ENCODE data around the gene ENGASE.

ENGASE gene

DNA sequence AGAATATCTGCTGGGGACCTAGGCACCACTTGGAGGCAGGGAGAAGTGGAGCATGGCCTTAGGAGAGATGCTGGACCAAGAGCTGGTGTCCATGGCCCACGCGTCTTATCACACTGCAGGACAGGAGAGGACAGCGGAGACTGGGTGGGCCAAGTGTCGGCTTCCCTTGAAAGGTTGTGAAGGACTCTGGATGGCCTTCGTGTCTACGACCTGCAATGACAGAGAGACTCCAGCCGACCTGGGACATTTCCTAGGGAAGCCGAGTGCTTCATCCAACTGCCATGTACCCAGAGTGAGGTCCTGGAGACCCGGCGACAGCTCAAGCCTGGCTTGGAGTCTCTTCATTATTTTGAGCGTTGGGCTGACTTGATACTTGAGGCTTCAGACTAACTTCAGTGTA is 30.2 kb upstream of the ENGASE start:
- Mint-ChIP-seq H3K27ac (no peak overlapping the region), H3K9me3 (peaks cover 7% of the 10 kb centered on the region), H3K4me1 (no peaks in the 10 kb centered on the region), H3K27me3 (peaks cover 22% of the 10 kb centered on the region), H3K36me3 (no peaks in the 10 kb centered on the region), H3K4me3 (no peak overlapping the region)
- CTCF ChIA-PET, result interaction anchor here (0.9 to 3.2 kb wide), 8 partner anchors 11 to 348 kb away, joined by 3 to 28 read pairs (median 4); no protein-coding TSS in a partner anchor
- DNase-seq, result no peak

DNA sequence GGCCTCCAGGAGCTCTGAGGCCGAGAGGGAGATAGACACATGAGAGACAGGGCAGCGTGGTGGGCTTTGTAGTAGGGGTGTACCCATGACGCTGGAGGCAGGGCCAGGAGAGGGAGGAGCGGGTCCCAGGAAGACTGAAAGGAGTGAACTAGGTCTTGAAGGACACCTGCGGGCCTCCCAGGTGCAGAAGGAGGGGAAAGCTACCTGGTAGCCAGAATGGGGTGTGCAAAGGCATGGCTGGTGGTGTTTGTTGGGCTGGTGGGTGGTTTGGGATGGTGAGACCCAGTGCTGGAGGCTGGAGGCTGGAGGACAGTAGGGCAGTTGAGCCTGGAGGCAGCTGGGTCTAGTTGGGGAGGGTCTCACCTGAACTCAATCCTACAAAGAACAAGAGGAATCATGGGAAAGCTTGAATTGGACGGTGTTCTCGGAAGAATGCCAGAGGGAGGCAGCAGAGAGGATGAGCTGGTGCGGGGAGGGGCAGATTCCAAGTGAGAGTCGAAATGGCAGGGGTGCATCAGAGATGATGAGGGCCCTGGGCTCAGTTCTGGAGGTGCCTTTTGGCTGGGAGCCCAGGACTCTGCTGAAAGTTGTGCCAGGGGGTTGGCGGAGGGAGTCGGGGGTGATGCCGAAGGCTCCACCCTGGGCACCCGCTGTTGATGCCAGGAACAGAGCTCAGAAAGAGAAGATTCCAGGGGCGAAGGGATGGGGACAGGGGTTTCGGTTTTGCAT is 29.5 kb upstream of the ENGASE start:
- CTCF ChIA-PET, result interaction anchor here (0.7 to 3.2 kb wide), 21 partner anchors 9 to 736 kb away, joined by 3 to 28 read pairs (median 4); partner anchors contain the start of gene ENGASE
- peaks cover 7% of the 10 kb centered on the region for H3K9me3 Mint-ChIP-seq
- peaks cover 22% of the 10 kb centered on the region for H3K27me3 Mint-ChIP-seq
- no peaks in the 10 kb centered on the region for H3K36me3 Mint-ChIP-seq
- H3K27ac Mint-ChIP-seq, result no peak overlapping the region
- no peaks in the 10 kb centered on the region for H3K4me1 Mint-ChIP-seq
- no peak overlapping the region for H3K4me3 Mint-ChIP-seq
- DNase-seq, result no peak

DNA sequence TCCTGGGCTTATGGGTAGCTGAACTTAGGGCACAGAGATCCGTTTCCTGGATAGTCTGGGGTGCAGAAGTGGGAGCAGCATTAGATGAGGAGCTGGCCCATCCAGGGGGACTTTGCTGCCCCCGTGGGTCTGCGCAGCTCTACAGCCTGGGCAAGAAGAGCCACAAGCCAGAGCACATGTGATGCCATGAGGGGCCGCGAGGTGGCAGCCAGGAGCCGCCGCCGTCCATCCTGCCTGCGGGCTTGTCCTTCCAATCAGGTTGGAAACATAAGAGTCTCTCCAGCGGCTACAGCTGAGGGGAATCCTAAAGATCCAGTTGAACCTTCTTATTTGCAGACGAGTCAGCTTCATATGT is 28.8 kb upstream of the ENGASE start:
- Mint-ChIP-seq H3K9me3 (peaks cover 7% of the 10 kb centered on the region), H3K4me3 (no peak overlapping the region), H3K36me3 (no peaks in the 10 kb centered on the region), H3K4me1 (no peaks in the 10 kb centered on the region), H3K27me3 (peaks cover 22% of the 10 kb centered on the region), H3K27ac (no peak overlapping the region)
- CTCF ChIA-PET, result interaction anchor here (0.7 to 3.2 kb wide), 18 partner anchors 8 to 737 kb away, joined by 3 to 28 read pairs (median 4); partner anchors contain the start of gene ENGASE
- DNase-seq, result peak; percentile 74

DNA sequence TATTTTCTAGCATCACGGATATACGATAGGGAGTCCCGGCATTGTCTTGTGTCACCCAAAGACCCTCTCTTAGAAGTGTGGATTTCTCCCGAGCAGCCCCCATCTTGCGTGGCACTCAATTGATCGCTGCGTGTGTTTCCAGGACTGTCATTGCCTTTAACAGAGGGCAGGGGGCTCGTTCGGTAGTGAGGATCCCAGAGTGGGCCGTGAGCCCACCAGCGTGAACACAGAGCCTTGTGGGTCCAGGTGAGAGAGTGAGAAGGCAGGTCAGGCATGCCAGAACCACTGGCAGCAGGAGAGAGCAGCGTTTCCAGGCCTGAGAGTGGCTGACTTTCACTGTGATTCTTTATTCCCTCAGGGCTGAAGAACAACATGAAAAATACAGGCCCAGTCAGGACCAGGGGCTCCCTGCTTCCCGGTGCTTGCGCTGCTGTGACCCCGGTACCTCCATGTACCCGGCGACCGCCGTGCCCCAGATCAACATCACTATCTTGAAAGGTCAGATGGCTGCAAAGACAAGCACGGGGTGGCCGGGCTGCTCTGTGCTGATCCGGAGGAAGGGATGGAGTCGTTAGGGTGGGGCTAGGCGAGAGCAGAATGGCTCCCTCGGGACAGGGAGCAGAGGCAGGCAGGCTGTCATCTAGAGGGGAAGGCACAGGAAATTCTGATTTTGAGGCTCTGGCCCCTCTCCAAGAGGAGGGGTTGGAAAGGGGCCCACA is 28.3 kb upstream of the ENGASE start:
- peaks cover 22% of the 10 kb centered on the region for H3K27me3 Mint-ChIP-seq
- peaks cover 7% of the 10 kb centered on the region for H3K9me3 Mint-ChIP-seq
- no peaks in the 10 kb centered on the region for H3K4me1 Mint-ChIP-seq
- H3K27ac Mint-ChIP-seq, result no peak overlapping the region
- no peak overlapping the region for H3K4me3 Mint-ChIP-seq
- no peak for DNase-seq
- CTCF ChIA-PET, result interaction anchor here (0.8 to 3.2 kb wide), 14 partner anchors 8 to 738 kb away, joined by 3 to 28 read pairs (median 5); partner anchors contain the start of gene ENGASE
- H3K36me3 Mint-ChIP-seq, result no peaks in the 10 kb centered on the region

DNA sequence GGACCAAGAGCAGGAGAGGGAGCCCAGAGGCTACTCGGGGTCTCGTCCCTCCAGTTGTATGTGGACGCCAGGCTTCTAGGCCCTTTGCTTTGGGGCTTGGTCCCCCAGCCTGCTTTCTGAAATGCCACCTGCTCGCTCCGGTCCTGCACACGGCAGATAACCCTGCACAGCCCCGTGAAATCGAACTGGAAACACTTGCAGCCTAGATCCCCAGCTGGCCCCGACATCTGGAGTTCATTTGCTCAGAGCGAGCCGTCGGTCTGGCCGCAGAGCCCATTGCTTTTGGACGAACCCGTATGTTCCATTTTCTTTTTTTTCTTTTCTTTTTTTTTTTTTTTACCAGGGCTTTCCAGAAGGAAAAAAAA is 27.7 kb upstream of the ENGASE start:
- Mint-ChIP-seq H3K9me3 (peaks cover 7% of the 10 kb centered on the region), H3K4me1 (no peaks in the 10 kb centered on the region), H3K27ac (no peak overlapping the region), H3K36me3 (no peaks in the 10 kb centered on the region), H3K4me3 (no peak overlapping the region), H3K27me3 (peaks cover 22% of the 10 kb centered on the region)
- CTCF ChIA-PET, result no interaction called here
- DNase-seq, result no peak

DNA sequence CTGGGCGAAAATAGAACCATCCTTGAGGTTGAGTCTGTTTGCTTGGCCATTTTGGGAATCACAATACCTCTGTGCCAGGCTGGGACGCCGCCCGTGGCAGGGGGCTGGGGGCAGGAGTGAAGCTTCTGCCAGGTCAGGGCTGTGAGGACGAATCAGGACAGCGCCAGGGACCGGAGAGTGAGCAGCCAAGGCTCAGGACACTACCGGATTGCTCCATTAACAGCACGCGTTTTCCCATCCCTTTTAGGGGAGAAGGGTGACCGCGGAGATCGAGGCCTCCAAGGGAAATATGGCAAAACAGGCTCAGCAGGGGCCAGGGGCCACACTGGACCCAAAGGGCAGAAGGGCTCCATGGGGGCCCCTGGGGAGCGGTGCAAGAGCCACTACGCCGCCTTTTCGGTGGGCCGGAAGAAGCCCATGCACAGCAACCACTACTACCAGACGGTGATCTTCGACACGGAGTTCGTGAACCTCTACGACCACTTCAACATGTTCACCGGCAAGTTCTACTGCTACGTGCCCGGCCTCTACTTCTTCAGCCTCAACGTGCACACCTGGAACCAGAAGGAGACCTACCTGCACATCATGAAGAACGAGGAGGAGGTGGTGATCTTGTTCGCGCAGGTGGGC is 27.2 kb upstream of the ENGASE start:
- H3K4me1 Mint-ChIP-seq, result no peaks in the 10 kb centered on the region
- H3K36me3 Mint-ChIP-seq, result no peaks in the 10 kb centered on the region
- peaks cover 7% of the 10 kb centered on the region for H3K9me3 Mint-ChIP-seq
- CTCF ChIA-PET, result interaction anchor here (0.9 kb wide), 1 partner anchor 38 kb away, joined by 3 read pairs; no protein-coding TSS in a partner anchor
- H3K27me3 Mint-ChIP-seq, result peaks cover 22% of the 10 kb centered on the region
- H3K4me3 Mint-ChIP-seq, result no peak overlapping the region
- H3K27ac Mint-ChIP-seq, result no peak overlapping the region
- no peak for DNase-seq

DNA sequence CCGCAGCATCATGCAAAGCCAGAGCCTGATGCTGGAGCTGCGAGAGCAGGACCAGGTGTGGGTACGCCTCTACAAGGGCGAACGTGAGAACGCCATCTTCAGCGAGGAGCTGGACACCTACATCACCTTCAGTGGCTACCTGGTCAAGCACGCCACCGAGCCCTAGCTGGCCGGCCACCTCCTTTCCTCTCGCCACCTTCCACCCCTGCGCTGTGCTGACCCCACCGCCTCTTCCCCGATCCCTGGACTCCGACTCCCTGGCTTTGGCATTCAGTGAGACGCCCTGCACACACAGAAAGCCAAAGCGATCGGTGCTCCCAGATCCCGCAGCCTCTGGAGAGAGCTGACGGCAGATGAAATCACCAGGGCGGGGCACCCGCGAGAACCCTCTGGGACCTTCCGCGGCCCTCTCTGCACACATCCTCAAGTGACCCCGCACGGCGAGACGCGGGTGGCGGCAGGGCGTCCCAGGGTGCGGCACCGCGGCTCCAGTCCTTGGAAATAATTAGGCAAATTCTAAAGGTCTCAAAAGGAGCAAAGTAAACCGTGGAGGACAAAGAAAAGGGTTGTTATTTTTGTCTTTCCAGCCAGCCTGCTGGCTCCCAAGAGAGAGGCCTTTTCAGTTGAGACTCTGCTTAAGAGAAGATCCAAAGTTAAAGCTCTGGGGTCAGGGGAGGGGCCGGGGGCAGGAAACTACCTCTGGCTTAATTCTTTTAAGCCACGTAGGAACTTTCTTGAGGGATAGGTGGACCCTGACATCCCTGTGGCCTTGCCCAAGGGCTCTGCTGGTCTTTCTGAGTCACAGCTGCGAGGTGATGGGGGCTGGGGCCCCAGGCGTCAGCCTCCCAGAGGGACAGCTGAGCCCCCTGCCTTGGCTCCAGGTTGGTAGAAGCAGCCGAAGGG is 26.4 kb upstream of the ENGASE start:
- Mint-ChIP-seq H3K9me3 (peaks cover 4% of the 10 kb centered on the region), H3K4me3 (no peak overlapping the region), H3K36me3 (no peaks in the 10 kb centered on the region), H3K27me3 (peaks cover 25% of the 10 kb centered on the region), H3K4me1 (no peaks in the 10 kb centered on the region), H3K27ac (no peak overlapping the region)
- no peak for DNase-seq
- CTCF ChIA-PET, result interaction anchor here (0.9 to 1.5 kb wide), 2 partner anchors 37 to 344 kb away, joined by 3 to 4 read pairs; no protein-coding TSS in a partner anchor

DNA sequence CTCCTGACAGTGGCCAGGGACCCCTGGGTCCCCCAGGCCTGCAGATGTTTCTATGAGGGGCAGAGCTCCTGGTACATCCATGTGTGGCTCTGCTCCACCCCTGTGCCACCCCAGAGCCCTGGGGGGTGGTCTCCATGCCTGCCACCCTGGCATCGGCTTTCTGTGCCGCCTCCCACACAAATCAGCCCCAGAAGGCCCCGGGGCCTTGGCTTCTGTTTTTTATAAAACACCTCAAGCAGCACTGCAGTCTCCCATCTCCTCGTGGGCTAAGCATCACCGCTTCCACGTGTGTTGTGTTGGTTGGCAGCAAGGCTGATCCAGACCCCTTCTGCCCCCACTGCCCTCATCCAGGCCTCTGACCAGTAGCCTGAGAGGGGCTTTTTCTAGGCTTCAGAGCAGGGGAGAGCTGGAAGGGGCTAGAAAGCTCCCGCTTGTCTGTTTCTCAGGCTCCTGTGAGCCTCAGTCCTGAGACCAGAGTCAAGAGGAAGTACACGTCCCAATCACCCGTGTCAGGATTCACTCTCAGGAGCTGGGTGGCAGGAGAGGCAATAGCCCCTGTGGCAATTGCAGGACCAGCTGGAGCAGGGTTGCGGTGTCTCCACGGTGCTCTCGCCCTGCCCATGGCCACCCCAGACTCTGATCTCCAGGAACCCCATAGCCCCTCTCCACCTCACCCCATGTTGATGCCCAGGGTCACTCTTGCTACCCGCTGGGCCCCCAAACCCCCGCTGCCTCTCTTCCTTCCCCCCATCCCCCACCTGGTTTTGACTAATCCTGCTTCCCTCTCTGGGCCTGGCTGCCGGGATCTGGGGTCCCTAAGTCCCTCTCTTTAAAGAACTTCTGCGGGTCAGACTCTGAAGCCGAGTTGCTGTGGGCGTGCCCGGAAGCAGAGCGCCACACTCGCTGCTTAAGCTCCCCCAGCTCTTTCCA is 25.5 kb upstream of the ENGASE start:
- no peak for DNase-seq
- H3K4me3 Mint-ChIP-seq, result no peak overlapping the region
- no peak overlapping the region for H3K27ac Mint-ChIP-seq
- CTCF ChIA-PET, result interaction anchor here (0.9 to 1.5 kb wide), 2 partner anchors 40 to 343 kb away, joined by 3 to 4 read pairs; no protein-coding TSS in a partner anchor
- peaks cover 26% of the 10 kb centered on the region for H3K27me3 Mint-ChIP-seq
- peaks cover 3% of the 10 kb centered on the region for H3K9me3 Mint-ChIP-seq
- H3K4me1 Mint-ChIP-seq, result no peaks in the 10 kb centered on the region
- peaks cover 2% of the 10 kb centered on the region for H3K36me3 Mint-ChIP-seq

DNA sequence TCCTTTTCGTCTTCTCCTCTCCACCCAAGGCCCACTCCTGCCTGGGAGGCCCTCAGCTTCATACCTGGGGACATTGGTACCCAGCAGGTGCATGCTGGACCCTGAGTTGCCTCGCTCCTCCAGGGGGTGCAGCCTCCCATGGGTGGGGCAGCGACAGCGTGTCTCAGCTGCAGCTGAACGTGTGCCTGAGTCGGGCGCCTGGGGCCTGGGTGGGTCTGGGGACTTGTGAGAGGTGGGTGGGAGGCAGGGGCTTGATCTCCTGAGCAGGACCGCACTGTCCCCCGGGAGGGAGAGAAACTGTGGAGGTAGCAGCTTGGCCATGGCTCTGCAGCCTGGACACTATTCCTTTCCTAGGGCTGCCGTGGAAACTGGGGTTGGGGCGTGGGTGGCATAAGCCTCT is 24.8 kb upstream of the ENGASE start:
- no peaks in the 10 kb centered on the region for H3K4me1 Mint-ChIP-seq
- H3K36me3 Mint-ChIP-seq, result peaks cover 2% of the 10 kb centered on the region
- H3K27ac Mint-ChIP-seq, result no peak overlapping the region
- no peak for DNase-seq
- H3K4me3 Mint-ChIP-seq, result no peak overlapping the region
- H3K27me3 Mint-ChIP-seq, result peaks cover 23% of the 10 kb centered on the region
- CTCF ChIA-PET, result interaction anchor here (1.0 to 1.5 kb wide), 2 partner anchors 25 to 343 kb away, joined by 3 to 4 read pairs; partner anchors contain the start of gene ENGASE
- peaks cover 5% of the 10 kb centered on the region for H3K9me3 Mint-ChIP-seq

DNA sequence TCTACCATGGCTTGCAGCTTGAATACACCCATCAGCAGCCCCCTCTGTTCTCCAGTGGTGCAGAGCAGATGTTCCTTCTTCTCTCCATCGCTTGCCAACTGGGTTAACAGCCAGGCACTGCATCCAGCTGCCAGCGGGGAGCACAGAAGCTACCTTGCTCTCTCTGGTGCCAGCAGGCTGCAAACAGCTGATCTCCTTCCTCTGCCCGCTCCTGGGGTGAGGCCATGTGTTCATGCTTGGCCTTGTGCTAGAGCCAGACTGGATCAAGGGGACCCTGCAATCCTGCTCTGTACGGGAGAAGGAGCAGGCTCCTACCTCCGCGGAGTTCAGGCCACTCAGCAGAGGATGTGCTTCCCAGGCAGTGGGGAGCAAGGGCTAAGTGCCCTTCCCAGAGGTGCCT is 24.1 kb upstream of the ENGASE start:
- Mint-ChIP-seq H3K36me3 (peaks cover 2% of the 10 kb centered on the region), H3K27me3 (peaks cover 19% of the 10 kb centered on the region), H3K4me1 (no peaks in the 10 kb centered on the region), H3K9me3 (peaks cover 5% of the 10 kb centered on the region), H3K27ac (no peak overlapping the region), H3K4me3 (no peak overlapping the region)
- DNase-seq, result no peak
- CTCF ChIA-PET, result interaction anchor here (1.0 kb wide), 1 partner anchor 24 kb away, joined by 3 read pairs; the partner anchor contains the start of gene ENGASE

DNA sequence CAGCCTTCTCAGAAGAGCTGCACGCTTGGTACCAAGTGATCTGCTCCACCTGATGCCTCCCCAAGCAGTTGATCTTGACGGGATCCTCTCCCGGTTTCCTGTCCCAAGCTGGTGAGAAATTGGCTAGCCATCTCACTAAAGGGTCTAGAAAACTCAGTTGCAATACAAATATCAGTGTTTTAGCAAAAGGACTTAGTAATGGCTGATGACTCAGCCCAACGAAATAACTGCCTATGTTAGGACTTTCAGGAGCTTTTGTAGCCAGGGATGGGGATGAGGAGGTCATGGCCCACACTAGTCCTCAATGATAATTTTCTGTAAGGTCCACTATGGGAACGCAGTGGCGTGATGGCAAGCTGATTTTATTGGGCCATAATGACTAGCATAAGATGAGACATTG is 23.3 kb upstream of the ENGASE start:
- peaks cover 12% of the 10 kb centered on the region for H3K27me3 Mint-ChIP-seq
- CTCF ChIA-PET, result no interaction called here
- peaks cover 5% of the 10 kb centered on the region for H3K9me3 Mint-ChIP-seq
- H3K36me3 Mint-ChIP-seq, result peaks cover 2% of the 10 kb centered on the region
- no peaks in the 10 kb centered on the region for H3K4me1 Mint-ChIP-seq
- H3K27ac Mint-ChIP-seq, result no peak overlapping the region
- H3K4me3 Mint-ChIP-seq, result no peak overlapping the region
- DNase-seq, result no peak

DNA sequence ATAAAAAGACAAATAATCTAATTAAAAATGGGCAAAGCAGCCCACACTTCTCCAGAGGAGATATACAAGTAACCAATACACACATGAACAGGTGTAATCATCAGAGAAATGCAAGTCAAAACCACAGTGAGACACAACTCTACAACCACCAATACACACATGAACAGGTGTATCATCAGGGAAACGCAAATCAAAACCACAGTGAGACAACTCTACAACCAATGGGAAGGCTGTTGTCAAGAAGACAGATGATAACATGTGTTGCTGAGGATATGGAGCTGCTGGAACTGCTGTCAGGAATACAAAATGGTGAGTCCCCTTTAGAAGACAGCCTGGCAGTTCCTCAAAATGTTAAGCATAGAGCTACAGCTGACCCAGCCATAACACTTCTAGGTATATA is 22.5 kb upstream of the ENGASE start:
- Mint-ChIP-seq H3K27me3 (peaks cover 9% of the 10 kb centered on the region), H3K9me3 (peaks cover 5% of the 10 kb centered on the region), H3K36me3 (peaks cover 2% of the 10 kb centered on the region), H3K4me3 (no peak overlapping the region), H3K27ac (no peak overlapping the region), H3K4me1 (no peaks in the 10 kb centered on the region)
- CTCF ChIA-PET, result interaction anchor here (1.1 kb wide), 1 partner anchor 35 kb away, joined by 3 read pairs; no protein-coding TSS in a partner anchor
- no peak for DNase-seq
